Mucosa of rectum (tissue), 2 donors: ENCODE data around the gene HMX1.

Source experiments
- H3K27ac ChIP-seq, 2 donors: one replicate each; pipeline ENCODE4 v1.7.0; 2013; ENCODE audit warnings: inconsistent platforms in 2 of 2, low read depth in 2 of 2, low read length in 2 of 2
- H3K27me3 ChIP-seq, 2 donors: one replicate each; pipeline ENCODE4 v1.7.0; 2013; ENCODE audit warnings: low read length in 2 of 2; ENCODE audit not compliant: control insufficient read depth in 2 of 2, insufficient read depth in 2 of 2
- H3K36me3 ChIP-seq, 2 donors: one replicate each; pipeline ENCODE4 v1.7.0; 2013; ENCODE audit warnings: low read length in 2 of 2; ENCODE audit not compliant: control insufficient read depth in 2 of 2, insufficient read depth in 2 of 2
- H3K4me1 ChIP-seq, 2 donors: one replicate each; pipeline ENCODE4 v1.7.0; 2013; ENCODE audit warnings: low read length in 2 of 2, mild to moderate bottlenecking in 1 of 2; ENCODE audit not compliant: control insufficient read depth in 2 of 2, insufficient read depth in 2 of 2
- H3K4me3 ChIP-seq, 2 donors: one replicate each; pipeline ENCODE4 v1.7.0; 2013; ENCODE audit warnings: low read length in 2 of 2
- H3K9ac ChIP-seq, 2 donors: one replicate each; pipeline ENCODE4 v1.7.0; 2013; ENCODE audit warnings: low read length in 2 of 2, low read depth in 1 of 2, mild to moderate bottlenecking in 1 of 2
- H3K9me3 ChIP-seq, 2 donors: one replicate each; pipeline ENCODE4 v1.7.0; 2013; ENCODE audit warnings: low read length in 2 of 2; ENCODE audit not compliant: control insufficient read depth in 2 of 2
- donor health status: healthy.
- donor health status: Normal muscosa, but diverticular disease.

The HMX1 gene

DNA sequence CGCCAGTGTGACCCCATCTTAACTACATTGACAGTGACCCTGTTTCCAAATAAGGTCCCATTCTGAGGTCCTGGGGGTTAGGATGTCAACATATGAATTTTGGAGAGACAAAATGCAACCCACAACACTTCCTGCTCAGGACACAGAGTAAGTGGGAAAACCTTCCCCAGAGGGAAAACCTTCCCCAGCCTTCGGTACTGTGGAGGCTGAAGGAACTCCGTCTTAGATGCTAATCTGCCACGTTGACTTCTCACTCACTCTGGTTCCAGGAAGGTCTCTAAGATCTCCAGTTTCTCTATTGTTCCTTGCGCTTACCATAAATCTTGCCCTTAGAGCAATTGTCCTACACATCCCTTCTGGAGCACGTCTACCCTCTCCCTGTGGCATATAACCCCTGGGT is 29.7 kb upstream of the HMX1 start:
- no peaks in the 10 kb centered on the region for H3K4me1 ChIP-seq
- H3K27ac ChIP-seq, result no peak overlapping the region
- H3K9me3 ChIP-seq, result peaks cover 0 to 3% of the 10 kb centered on the region in 2 donors
- no peak overlapping the region for H3K4me3 ChIP-seq
- no peaks in the 10 kb centered on the region for H3K36me3 ChIP-seq
- H3K27me3 ChIP-seq, result no peaks in the 10 kb centered on the region
- no peak overlapping the region for H3K9ac ChIP-seq

- no peaks in the 10 kb centered on the region for H3K4me1 ChIP-seq
- H3K27ac ChIP-seq, result no peak overlapping the region
- H3K9me3 ChIP-seq, result peaks cover 0 to 3% of the 10 kb centered on the region in 2 donors
- H3K27me3 ChIP-seq, result peaks cover 0 to 4% of the 10 kb centered on the region in 2 donors
- no peak overlapping the region for H3K4me3 ChIP-seq
- H3K36me3 ChIP-seq, result no peaks in the 10 kb centered on the region
- H3K9ac ChIP-seq, result no peak overlapping the region
Observed at GRCh38 chr4:8900588-8900987, 28.9 kb upstream of the HMX1 start.

DNA sequence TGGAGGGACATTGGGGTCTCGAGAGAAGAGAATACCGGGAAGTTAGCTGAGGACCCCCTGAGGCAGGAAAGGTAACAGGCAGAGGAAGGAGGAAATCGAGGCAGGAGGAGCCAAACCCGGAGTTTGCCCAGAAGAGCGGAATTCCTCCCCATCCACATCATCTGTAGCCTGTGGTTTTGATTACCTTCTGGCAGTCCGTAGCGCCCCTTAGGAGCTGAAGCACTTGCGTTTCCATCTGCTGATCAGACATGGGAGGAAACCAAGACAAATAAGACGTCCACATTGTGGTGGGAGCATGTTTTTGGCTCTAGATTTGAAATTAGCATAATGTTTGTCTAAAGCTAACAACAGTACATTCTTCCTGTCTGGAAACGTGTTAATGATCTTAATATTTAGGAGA is 26.8 kb upstream of the HMX1 start:
- H3K36me3 ChIP-seq, result no peaks in the 10 kb centered on the region
- H3K9ac ChIP-seq, result no peak overlapping the region
- peaks cover 0 to 3% of the 10 kb centered on the region in 2 donors for H3K9me3 ChIP-seq
- no peak overlapping the region for H3K4me3 ChIP-seq
- no peak overlapping the region for H3K27ac ChIP-seq
- no peaks in the 10 kb centered on the region for H3K4me1 ChIP-seq
- peaks cover 7 to 12% of the 10 kb centered on the region in 2 donors for H3K27me3 ChIP-seq

DNA sequence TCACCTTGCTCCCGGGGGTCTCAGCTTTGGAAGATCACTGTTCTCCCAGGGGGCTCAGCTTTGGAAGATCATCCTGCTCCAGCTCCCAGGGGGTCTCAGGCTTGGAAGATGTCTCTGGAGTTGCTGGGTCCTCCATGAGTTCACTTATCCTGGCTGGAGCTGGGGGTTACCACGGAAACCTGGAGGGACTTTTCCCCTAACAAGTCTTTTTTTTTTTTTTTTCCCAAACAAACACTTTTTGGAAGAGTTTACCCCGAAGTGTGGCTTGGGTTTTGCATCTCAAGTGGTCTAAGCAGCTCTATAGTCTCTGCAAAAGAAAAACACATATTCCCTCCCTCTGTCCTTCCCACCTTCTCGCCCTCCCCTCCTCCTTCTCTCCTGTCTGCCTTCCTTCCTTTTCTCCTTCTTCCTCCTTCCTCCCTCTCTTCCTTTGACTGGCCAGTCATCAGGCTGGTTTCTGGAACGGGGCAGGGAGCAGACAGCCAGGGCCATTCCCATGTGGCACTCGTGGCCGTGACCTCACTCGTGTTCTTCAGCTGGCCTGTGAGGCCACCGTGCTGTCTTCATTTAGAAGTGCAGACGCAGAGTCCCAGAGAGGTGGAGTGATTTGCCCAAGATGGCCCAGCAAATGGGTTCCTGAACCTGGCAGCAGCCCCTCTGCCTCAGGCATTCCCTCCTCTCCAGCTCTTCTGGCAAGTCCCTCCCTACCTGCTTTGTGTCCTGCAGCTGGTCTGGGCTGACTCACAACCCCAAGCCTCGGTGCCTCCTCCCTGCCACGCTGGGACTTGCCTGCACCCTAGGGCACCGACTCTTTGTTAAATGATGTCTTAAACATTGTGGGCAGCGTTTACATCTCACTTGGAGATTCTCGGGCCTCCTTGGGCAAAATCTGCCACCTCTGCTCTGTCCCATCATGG is 25.9 kb upstream of the HMX1 start:
- Histone ChIP-seq H3K9ac (no peak overlapping the region), H3K36me3 (no peaks in the 10 kb centered on the region), H3K9me3 (peaks cover 0 to 3% of the 10 kb centered on the region in 2 donors), H3K27me3 (peaks cover 7 to 13% of the 10 kb centered on the region in 2 donors), H3K4me1 (no peaks in the 10 kb centered on the region), H3K27ac (no peak overlapping the region), H3K4me3 (no peak overlapping the region)

- Histone ChIP-seq H3K27me3 (peaks cover 11 to 20% of the 10 kb centered on the region in 2 donors), H3K27ac (no peak overlapping the region), H3K9ac (no peak overlapping the region), H3K4me1 (no peaks in the 10 kb centered on the region), H3K36me3 (no peaks in the 10 kb centered on the region), H3K4me3 (no peak overlapping the region), H3K9me3 (peaks cover 0 to 3% of the 10 kb centered on the region in 2 donors)
Observed at GRCh38 chr4:8896506-8896905, 24.9 kb upstream of the HMX1 start.

GRCh38 chr4:8896071-8896470 is 24.4 kb upstream of the HMX1 start:
- H3K4me1 ChIP-seq, result no peaks in the 10 kb centered on the region
- peaks cover 15 to 23% of the 10 kb centered on the region in 2 donors for H3K27me3 ChIP-seq
- no peaks in the 10 kb centered on the region for H3K36me3 ChIP-seq
- no peak overlapping the region for H3K27ac ChIP-seq
- H3K4me3 ChIP-seq, result no peak overlapping the region
- peaks cover 0 to 3% of the 10 kb centered on the region in 2 donors for H3K9me3 ChIP-seq
- H3K9ac ChIP-seq, result no peak overlapping the region

DNA sequence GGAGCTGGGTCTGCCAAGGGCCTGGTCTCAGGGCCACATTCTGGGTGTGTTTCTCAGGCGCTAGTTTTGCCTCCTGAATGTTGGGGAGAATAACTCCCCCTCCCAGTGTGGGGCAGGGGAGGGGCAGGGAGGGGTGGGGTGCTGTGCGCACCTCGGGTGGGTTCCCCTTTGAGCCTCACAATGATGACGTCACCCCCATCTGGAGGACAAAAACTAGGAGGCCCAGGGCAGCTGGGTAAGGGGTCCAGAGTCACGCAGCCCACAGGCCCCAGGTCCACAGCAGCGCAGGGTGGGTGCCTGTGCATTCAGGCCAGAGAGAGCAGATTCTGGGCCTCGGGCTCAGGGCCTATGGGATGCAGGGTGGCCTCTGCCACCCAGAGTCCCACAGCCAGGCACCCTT is 23.7 kb upstream of the HMX1 start:
- Histone ChIP-seq H3K4me3 (no peak overlapping the region), H3K27me3 (peaks cover 17 to 30% of the 10 kb centered on the region in 2 donors), H3K9me3 (no peaks in the 10 kb centered on the region), H3K9ac (no peak overlapping the region), H3K36me3 (no peaks in the 10 kb centered on the region), H3K27ac (no peak overlapping the region), H3K4me1 (no peaks in the 10 kb centered on the region)

GRCh38 chr4:8894424-8894816 is 22.8 kb upstream of the HMX1 start:
- Histone ChIP-seq H3K4me1 (no peaks in the 10 kb centered on the region), H3K36me3 (no peaks in the 10 kb centered on the region), H3K9ac (no peak overlapping the region), H3K4me3 (no peak overlapping the region), H3K9me3 (no peaks in the 10 kb centered on the region), H3K27ac (no peak overlapping the region), H3K27me3 (peaks cover 19 to 33% of the 10 kb centered on the region in 2 donors)

DNA sequence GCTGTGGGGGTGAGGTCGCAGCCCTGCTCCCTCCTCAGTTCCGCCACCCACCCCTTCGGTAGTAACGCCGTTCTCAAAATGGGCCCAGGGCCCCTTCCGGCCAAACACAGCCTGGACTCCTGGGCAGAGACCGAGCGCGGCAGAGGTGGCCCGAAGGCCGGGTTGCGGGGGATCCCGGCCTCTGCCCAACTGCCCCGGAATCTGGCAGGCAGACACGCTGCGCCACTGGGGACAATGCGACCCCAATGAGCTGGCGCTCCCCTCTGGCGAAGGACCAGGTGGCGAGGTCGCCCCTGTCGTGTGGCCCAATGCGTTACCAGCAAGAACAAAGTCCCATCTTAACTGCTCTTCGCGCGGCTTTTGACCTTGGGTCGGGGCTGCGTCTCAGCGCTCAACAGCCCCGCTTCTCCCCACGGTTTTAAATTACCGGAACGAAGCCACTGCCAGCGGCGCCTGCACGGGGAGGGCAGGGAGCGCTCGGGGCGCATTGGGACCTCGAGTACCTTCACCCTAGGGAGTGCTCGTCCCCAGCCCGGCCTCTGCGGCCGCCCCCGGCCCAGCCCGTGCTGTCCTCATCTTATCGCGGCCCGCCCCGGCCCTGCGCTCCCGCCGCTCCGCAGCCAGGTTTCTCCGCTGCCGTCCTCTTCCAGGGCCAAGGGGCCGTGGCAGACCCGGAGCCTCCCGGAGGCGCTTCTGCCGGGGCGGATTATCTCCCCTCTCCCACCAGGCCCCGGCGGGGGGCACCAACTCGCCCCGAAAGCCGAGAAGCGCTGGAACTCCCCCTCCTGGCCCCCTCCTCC is 22.2 kb upstream of the HMX1 start:
- peaks cover 22 to 33% of the 10 kb centered on the region in 2 donors for H3K27me3 ChIP-seq
- no peak overlapping the region for H3K27ac ChIP-seq

DNA sequence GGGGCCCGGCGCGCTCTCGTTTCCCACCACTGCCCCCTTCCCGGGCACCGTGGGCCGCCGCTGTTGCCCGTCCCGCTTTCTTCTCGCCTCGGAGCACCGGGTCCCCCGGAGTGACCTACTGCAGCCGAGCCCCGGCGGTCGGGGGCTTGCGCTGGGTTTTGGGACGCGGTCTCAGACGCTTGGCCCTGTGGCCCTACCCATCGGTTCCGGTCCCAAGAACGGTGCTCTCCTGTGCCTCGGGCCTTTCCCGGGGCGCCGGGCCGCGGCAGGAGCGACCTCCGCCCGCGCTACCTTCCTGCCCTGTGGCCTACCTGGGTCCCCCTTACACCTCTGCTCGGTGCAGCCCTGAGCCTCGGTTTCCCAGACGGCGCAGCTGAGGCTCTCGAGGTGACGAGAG is 21.6 kb upstream of the HMX1 start:
- Histone ChIP-seq H3K27me3 (peaks cover 26 to 38% of the 10 kb centered on the region in 2 donors), H3K9ac (no peak overlapping the region), H3K4me3 (no peak overlapping the region), H3K9me3 (no peaks in the 10 kb centered on the region), H3K27ac (no peak overlapping the region), H3K36me3 (no peaks in the 10 kb centered on the region), H3K4me1 (no peaks in the 10 kb centered on the region)

More for the DNA sequence above, 22.2 kb upstream of the HMX1 start:
- no peaks in the 10 kb centered on the region for H3K36me3 ChIP-seq
- no peaks in the 10 kb centered on the region for H3K4me1 ChIP-seq
- H3K9ac ChIP-seq, result no peak overlapping the region
- no peaks in the 10 kb centered on the region for H3K9me3 ChIP-seq
- H3K4me3 ChIP-seq, result no peak overlapping the region
